HTERT RPE-1 (cell line): ENCODE data around the gene RUNX2.

Experiments used
- in situ Hi-C: fragments of 300-500 bp; cut with MboI; formaldehyde crosslinking; loops from 4 replicates; pipeline ENCODE4 v1.14.3; 2020; ENCODE audit warnings: low sequenced_read_pairs

RUNX2 gene

DNA sequence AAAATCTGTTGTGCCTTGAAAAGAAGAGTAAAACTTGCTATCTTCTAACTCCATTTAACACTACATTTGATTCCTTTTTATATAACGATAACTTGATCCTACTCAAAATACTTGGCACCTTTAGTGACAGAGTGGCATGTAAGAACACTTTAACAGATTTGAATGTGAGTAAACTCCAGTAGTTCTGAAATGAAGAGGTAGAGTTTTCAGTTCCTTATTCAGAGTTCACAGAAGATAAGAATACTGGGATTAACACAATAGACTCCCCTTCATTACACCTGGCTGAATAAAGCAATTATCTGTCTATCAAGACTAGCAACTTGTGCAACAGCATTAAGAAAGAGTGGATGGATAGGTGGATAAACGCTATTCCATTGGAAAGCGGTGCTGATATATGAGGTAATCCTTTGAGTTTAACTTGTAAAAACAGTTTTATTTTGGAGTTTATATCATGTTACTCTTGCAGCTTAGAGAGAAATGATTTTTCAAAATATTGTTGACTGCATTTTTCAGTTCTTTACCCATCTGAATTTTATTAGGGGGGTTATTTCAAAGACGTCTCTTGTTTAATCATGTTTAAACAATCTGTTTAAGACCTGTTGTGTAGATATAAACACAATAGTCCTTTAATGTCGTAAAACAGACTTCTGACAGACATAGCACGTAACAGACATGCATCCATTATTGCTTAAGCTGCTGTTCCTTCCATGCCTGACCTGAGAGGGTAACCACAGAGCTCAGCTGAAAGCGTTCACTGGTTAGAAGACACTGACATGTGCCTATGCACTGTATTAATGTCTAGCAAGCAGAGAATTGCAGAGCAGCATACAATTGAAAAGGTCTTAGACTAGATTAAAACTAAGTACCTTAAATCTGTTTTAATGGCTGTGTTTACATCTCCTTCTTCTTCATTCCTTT, 152.0 kb downstream of the RUNX2 start:
- in situ Hi-C loops, result no loop called here

DNA sequence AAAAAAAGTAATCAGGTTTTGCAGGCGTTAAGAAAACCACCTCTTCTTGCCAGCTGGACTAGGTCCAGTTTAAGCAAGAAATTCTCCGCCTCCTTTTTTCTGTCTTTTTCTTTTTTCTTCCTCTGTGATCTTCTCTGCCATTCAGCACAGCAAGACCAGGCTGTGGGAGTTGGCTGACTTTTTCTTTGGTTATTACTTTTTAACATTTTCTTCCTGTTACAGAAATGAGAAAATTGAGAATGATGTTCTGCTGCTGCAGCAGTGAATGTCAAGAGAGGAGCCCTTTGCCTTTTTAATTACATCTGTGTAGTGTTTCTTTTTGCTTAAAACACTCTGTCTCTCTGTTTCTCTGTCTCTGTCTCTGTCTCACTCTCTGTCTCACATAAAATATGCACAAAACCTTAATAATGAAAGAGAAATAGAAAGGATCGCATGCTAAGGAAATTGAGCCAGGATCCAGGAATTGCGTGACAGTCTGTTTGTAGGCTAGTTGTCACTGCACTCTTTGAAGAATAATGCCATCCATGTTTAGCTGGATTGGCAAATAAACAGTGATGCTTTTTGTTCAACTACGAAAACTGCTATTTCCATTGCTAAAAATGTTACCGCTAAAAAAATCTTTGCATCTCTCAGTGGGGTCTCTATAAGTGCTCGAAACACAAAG, 152.8 kb downstream of the RUNX2 start:
- in situ Hi-C loops, result no loop called here

DNA sequence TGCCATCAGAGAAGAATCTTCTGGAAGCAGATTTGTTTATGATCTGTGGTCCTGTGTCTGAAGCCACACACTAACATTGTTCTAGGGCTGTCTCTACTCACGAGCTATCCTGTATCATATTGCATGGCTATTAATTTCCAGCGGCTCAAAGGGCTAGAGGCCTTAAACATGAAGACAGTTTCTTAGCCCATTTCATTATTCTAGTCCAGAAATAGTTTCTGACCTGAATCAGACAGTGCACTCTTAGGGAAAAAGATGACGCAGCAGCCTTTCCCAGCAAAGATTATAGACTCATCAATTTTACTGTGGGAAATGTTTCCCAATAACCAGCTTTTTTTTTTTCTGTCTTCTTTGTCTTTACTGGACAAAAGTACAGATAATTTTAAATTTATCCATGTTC, 154.9 kb downstream of the RUNX2 start:
- in situ Hi-C loops, result no loop called here

DNA sequence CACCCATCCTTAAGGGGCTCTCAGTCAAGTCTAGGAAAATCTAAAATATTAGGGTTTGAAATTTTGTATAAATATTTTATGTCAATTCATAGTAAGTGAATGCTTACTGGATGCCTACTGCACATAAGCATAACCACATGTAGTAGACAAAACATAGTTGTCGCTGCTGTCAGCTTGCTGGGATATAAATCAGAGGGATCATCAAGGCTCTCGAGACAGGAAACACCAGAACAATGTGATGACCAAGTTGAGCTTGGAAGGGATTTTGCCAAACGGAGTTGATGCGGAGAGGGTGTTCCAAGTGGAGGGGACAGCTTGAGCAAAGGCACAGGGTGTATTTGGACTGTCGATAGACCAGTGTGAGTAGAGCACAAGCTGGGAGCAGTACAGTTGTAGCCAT, 155.4 kb downstream of the RUNX2 start:
- in situ Hi-C loops, result no loop called here

DNA sequence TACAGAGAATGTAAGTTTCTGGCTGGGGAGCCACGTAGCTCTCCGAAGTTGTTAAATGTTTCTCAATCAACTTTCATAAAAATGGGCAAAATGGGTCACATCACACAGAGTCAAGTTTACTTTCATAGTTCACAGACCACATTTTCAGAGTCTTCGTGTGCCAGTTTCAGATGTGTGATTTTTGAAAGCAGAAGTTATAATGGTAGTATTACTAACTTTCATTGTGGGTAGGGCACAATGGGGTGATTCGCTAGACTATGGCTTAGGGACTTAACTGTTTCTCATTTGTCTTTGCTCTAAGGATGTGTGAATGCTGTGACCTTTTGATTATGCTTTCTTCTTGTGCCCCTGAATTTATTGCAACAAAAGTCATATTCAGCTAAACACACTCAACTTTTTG, 158.6 kb downstream of the RUNX2 start:
- in situ Hi-C loops, result no loop called here

DNA sequence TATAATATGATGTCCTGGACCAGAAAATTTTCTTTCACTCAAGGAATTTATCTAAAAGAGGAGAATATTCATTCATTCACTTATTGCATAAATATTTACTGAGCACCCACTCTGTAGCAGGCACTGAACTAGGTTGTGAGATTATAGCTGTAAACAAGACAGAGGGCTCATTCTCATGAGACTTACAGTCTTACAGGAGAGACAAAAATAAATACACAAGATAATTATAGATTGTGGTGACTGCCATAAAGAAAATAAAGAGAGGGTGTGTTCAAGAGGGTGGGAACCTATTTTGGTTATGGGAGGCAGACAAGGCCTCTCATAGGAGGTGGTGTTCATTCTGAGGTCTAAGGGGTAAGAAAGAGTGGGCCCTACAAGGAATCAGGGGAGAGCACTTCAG, 159.5 kb downstream of the RUNX2 start:
- in situ Hi-C loops, result no loop called here

DNA sequence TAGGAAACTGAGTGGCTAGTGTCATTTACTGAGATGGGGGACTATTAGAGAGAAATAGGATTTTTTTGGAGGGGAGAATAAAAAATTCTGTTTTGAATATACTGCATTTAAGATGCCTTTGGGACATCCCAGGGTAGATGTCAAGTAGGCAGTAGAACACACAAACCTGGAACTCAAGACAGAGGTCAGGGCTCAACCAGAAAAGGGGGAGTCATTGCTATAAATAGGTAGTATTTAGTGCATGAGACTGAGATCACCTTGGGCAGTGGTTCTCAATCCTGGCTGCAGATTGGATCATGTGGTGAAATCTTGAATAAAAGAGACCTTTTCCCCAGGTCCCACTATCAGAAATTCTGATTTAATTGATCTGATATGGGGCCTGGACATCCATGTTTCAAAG, 160.1 kb downstream of the RUNX2 start:
- in situ Hi-C loops, result no loop called here

DNA sequence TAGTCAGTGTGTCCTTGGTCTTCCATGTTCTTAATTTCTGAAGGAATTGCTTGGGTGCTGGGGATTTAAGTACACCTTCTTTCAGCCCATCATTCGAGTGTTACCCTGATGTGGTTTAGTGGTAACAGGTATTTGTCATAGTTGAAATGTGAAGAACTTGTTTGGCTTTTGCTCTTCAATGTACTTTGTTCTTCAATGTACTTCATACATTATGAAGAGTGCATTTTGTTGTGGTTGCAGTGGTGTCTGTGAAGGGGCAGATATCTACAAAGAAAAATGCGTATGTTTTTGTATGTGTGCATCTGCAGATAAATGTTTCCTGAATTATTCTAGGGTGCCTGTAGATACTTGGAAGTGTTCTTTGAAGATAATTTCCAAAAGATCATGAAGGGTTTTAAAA, 160.8 kb downstream of the RUNX2 start:
- in situ Hi-C loops, result no loop called here

DNA sequence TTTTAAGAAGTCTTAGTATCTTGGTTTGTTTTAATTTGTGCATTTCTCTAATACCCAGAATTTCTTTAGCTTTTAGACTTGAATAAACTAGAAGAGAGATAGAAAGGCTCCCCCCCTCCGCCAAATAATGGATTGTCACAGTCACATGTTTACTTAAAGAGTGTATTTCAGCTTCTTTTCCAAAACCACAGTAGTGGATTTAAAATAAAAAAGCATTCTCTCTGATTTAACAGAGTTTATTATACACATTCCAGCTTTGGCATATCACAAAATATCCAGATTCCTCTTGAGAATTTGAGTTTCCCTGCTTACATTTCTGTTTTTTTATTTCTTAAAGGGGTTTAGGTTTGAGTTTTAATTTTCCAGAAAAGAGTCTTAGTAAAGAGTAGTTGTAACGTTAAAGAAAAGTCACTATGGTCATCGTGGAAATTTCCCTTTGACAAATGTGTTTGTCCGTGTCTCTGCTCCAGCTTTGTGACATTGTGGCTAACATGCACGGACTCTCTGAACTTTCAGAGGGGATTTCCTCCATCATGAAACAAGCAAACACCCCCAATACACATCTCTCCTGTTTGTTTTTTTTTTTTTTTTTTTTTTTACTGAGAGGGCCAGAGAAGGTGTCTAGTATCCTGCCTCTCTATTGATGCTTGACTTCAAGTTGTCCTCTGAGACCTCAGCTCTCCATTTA, 163.1 kb downstream of the RUNX2 start:
- in situ Hi-C loops, result no loop called here

DNA sequence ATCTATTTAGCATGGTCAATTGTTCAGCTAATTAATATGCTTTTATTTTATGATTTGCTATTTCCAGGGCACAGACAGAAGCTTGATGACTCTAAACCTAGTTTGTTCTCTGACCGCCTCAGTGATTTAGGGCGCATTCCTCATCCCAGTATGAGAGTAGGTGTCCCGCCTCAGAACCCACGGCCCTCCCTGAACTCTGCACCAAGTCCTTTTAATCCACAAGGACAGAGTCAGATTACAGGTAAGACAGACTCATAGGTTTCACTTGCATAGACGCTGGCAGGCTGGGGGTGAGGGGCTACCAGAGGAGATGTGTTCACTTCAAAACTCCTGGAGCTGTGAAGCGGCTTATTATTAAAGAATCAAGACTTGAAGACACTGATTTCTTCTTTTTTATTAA, 163.7 kb downstream of the RUNX2 start:
- in situ Hi-C loops, result no loop called here

DNA sequence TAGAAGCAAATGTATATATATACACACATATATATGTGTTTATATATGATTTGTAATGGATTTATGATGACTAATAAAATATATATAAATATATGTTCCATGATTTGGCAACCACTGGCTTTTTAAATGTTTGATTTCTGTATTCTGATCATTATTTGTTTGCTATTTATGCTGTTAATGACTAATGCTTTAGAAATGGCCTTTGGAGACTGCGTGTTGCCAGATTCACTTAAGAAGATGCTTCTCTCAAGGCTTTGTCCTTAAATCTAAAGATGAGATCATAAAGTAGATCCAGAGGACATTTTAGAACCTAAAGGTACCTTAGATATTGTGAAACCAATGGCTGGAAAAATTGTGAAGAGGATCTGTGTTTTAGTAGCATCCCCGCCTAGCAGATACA, 165.6 kb downstream of the RUNX2 start:
- in situ Hi-C loops, result no loop called here

DNA sequence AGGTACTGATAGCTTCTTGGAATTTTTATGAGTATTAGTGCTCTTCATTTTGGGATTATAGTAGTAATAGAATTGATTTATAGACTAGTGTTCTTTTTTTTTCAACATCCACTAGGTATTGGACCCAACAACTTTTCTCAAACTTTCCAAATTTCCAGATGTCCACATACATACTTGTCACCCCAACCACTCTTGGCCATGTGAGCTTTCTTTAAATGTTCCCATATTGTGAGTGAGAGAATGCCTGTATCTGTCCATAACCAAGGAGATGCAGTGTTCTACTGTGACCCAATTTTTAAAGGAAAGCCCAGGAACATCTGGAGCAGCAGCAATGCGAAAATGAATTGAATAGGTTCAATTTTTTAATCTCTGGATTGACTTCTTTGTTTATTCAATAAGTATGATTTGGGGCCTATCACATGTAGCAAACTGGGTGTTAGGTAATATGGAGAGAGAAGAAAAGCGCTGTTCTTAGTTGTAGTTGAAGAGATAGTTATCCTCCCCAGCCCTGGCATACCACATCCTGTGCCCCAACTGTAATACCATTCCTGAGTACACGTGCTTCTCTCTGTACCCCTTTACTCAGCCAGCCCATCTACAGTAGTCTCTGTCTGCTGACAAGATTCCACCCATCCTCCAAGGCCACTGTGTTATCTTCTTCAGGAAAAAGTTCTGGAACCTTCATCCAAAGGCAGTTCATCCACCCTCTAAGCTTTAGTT, 166.4 kb downstream of the RUNX2 start:
- in situ Hi-C loops, result no loop called here

DNA sequence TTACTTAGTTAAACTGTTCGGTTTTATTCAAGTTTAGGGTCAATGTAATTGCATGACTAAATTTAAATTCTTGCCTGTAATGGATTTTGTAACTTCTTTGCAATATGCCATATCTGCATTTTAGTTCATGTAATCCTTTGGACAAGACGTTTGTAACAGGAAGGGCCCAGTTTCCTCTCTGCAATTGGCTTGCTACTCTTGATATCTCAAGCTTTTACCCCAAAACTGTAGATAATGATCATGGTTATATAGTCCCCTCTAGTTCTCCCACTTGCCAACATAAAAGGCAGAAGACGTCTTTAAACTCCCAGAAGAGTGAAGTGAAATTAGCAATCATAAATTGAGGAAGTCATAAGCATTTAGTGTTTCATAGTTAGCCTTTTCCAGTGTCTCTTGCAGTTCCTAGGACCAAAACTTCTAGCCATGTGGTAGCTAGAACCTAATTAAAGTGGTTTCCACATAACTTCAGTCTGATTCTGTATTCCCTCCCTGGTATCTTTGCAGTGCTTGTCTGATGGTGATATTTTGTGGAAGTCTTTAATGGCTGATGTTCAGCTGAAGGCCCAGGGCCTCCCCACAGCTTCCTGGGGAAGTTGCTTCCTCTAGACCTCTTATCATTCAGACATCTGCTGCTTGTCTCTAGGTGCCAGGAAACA, 167.4 kb downstream of the RUNX2 start:
- in situ Hi-C loops, result no loop called here

DNA sequence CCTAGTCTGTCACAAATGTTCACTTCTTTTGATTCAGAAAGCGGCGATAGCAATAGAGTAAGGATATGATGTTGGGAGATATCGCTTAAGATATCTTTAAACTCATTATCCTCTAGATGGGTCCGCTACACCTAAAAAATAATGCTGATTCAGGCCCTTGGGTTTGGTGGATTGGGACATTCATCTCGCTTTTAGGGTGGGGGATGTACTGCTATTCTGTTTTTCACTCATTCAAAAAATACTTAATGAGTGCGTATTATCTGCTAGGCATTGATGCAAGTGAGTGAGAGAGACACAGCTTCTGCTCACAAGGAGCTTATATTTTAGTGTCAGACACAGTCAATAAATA, 167.9 kb downstream of the RUNX2 start:
- in situ Hi-C loops, result no loop called here

DNA sequence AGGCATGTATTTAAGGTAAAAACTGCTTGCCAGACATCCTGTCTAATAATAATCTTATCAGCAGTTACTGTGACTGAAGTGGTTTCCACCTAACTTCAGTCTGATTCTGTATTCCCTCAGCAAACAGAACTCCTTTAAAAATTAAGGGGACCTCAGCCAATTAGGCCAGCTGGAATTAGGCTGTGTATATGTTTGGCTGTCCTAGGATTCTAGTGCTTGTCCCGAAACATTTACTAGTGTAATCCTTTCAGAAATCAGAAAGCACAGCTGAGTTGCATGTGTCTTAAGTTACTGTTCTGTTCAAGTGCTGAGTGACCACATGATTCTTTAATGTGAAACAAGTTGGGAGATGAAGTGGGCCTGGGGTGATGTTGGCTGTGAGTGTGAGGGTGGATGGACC, 170.5 kb downstream of the RUNX2 start:
- in situ Hi-C loops, result no loop called here

DNA sequence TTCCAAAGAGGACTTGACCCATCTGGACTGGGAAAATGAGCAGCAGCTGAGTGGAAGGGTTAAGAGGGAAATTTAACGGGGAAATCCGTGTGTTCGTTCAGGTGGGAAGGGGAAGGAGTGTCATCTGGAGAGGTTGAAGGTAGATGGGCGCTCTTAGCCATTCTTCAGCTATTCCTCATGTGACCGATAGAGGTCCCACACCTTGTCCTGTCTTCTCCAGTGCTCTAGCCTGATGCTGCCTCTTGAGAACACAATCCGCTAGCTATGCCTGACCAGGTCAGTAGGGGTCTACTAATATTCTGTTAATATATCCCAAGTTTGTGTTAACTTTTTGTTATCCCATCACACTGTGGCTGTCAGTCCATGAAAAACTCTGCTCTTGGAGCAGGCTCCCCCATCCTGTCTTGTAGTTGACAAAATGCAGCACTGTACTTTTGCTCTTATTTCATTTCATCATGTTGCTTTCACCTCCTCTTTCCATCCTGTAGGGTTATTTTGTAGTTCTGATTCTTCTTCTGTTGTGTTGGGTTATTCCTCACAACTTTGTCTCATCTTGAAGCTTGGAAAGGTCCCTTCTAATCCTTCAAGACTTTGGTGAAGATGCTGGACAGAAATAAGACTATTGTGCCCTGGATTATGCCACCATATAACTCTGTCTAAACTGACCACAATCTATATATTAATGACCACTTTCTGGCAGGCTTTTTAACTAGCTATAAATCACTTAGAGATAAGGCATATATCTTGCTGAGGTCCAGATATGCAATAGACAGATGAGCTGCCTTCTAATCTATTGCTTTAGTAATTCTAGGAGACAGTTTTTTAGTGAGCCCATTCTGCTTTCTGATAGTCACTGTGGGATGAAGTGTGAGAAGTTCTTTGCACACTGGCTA, 173.0 kb downstream of the RUNX2 start:
- in situ Hi-C loops, result no loop called here

DNA sequence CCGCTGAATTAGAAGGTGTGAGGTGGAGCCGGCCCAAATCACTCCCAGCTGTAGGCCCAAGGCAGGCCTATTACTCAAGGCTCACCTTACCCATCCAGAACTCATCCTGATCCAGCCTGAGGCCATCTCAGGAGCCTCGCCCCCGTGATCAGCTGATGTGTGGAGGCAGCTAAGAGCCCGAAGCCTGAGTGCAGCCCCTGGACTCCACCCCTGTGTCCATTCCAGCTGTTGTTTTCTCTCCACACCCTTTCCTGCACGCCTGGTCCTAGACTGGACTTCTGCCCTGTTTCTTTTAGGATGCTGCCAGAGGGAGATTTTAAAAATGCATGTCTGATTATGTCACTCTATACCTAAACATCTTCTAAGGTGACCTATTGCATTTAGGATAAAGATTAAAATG, 174.3 kb downstream of the RUNX2 start:
- in situ Hi-C loops, result no loop called here

DNA sequence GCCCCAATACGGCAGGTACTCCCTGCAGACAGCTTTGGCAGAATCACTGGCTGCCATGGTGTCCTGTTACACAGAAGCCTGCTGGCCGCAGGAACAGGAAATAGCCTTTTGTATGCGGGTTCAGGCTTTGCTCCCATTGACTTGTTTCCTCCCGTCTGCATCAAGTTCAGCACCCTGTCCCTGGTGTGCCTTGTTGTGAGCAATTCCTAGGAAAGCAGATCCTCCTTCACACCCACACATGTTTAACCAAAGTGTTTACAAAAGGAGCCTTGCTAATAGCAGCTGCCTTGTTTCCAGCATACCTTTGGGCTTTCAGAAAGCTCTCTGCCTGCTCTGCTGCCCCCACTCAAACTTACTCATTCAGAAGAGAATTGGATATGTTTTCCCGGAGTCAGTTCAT, 176.8 kb downstream of the RUNX2 start:
- in situ Hi-C loops, result no loop called here

DNA sequence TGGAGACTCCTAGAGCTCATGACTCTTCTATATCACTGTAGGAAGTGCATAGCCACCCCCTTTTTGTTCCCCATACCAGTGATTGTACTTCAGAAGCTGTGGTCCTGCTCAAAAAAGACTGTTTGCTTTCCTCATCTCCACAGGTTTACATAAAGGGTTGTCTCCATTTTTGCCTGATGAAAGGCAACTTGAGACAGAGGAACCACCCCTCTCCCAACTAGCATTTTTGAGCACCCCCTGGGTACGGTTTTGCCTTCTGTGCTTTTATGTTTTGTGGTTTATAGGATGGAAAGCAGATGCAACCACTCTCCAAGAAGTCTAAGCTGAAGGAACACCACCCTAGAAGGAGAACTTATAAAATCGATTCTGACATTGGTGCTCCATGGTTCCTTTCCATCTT, 177.3 kb downstream of the RUNX2 start:
- in situ Hi-C loops, result no loop called here

DNA sequence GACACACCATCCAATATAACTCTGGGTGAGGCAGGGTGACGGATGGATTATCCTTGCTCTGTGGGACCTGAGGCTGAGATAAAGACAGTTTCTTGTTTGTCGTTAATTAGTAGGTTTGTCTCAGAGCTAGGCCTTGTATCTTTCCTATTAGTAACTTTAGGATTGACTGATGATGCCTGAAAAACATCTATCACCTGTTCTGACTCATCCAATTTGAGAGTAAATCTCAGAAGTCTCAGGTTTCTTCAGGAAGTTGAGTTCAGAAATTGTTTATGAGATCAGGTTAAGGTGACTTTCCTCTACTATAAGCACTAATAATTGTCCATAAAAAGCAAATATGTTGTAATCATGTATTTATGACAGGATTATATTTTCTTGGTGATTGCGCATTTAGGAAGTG, 179.1 kb downstream of the RUNX2 start:
- in situ Hi-C loops, result no loop called here
